HepG2 (cell line): ENCODE measurements around the gene DLG2. TPM values are rescaled to one million over a fixed set of nuclear protein-coding genes. Genes with fewer than 3 reads are reported as not detected.

Source experiments
- ATAC-seq: fragments of 200-7000 bp; cut with Tn5 transposase; 3 replicates; pipeline ENCODE4 v1.9.1; 2020; ENCODE audit warnings: mild to moderate bottlenecking, moderate library complexity
- BruUV-seq: library from RNA; stranded (reverse); fragments of 400-500 nt; replicated peaks from 2 replicates; lab custom pipeline; 2021; lab: Mats Ljungman, UMichigan
- CTCF ChIA-PET: fragments of 300-600 bp; formaldehyde crosslinking; extraction: SDS; loops from one replicate; lab custom pipeline; 2021; ENCODE audit warnings: low total read pairs, inconsistent platforms, low intra/inter-chr PET ratio; lab: Yijun Ruan, JAX
- POLR2A ChIA-PET: fragments of 350-600 bp; sonication (Branson Sonifier 250); formaldehyde crosslinking; loops from one replicate; lab custom pipeline; 2020; ENCODE audit warnings: antibody characterized with exemption, inconsistent platforms; lab: Yijun Ruan, JAX
- DNase-seq: peaks from one replicate; pipeline ENCODE4 v3.0.0-alpha.2; 2015; ENCODE audit warnings: low spot score
- FAIRE-seq: peaks from 3 replicates; lab custom pipeline; 2011; peaks lifted over from hg19 to GRCh38; lab: Jason Lieb, UNC
- H2AFZ ChIP-seq: one replicate; pipeline ENCODE4 v1.6.1; 2011; ENCODE audit warnings: low read length, inconsistent platforms
- H3K27ac ChIP-seq: fragments of 300-600 bp; 3 replicates; pipeline ENCODE4 v1.8.0; 2011; ENCODE audit warnings: mixed run types, mild to moderate bottlenecking, mixed read lengths, low read length, inconsistent platforms; ENCODE audit not compliant: insufficient read depth; ENCODE audit errors: extremely low read length
- H3K27me3 ChIP-seq, 2 experiments: fragments of 200-600 bp in 1 of 2; 2 replicates in 1 of 2; 3 replicates in 1 of 2; pipeline versions ENCODE4 v1.6.0 to v1.8.0; 2011; ENCODE audit warnings: low read length in 2 of 2, mild to moderate bottlenecking in 2 of 2, moderate library complexity in 2 of 2, inconsistent platforms in 1 of 2; ENCODE audit not compliant: insufficient read depth in 2 of 2, control insufficient read depth in 1 of 2
- H3K36me3 ChIP-seq, 2 experiments: fragments of 200-600 bp in 1 of 2; replicated peaks in 1 of 2; 2 replicates in 1 of 2; 3 replicates in 1 of 2; pipeline versions ENCODE4 v1.5.1 to v1.8.0; 2011; ENCODE audit warnings: low read length in 2 of 2, inconsistent platforms in 1 of 2; ENCODE audit not compliant: insufficient read depth in 2 of 2, control insufficient read depth in 1 of 2
- H3K4me1 ChIP-seq: 2 replicates; pipeline ENCODE4 v1.5.1; 2012; ENCODE audit warnings: low read length, inconsistent platforms; ENCODE audit not compliant: insufficient read depth
- H3K4me2 ChIP-seq: 2 replicates; pipeline ENCODE4 v1.6.0; 2011; ENCODE audit warnings: low read depth, low read length, inconsistent platforms
- H3K4me3 ChIP-seq, 3 experiments: fragments of 200-600 bp in 1 of 3; sonication (generic), shearing (Covaris generic) in 1 of 3; replicated peaks in 1 of 3; 2 replicates each; pipeline ENCODE4 v1.5.1; 2011 to 2016; ENCODE audit warnings: low read length in 3 of 3, inconsistent platforms in 2 of 3, low read depth in 2 of 3, mild to moderate bottlenecking in 2 of 3, control low read depth in 1 of 3, mixed read lengths in 1 of 3; ENCODE audit not compliant: insufficient read depth in 1 of 3
- H3K79me2 ChIP-seq: one replicate; pipeline ENCODE4 v1.6.1; 2011; ENCODE audit warnings: low read length, inconsistent platforms; ENCODE audit not compliant: insufficient read depth
- H3K9ac ChIP-seq: 2 replicates; pipeline ENCODE4 v1.6.0; 2011; ENCODE audit warnings: mild to moderate bottlenecking, low read depth, low read length, inconsistent platforms; ENCODE audit not compliant: insufficient read depth
- H3K9me3 ChIP-seq: 2 replicates; pipeline ENCODE4 v1.5.1; 2012; ENCODE audit warnings: mild to moderate bottlenecking, low read length
- H4K20me1 ChIP-seq: 2 replicates; pipeline ENCODE4 v1.6.0; 2011; ENCODE audit warnings: inconsistent platforms, mild to moderate bottlenecking, low read length, moderate library complexity; ENCODE audit not compliant: insufficient read depth
- HES4 ChIP-seq: sonication (generic); formaldehyde crosslinking; IDR thresholded peaks from 2 replicates; pipeline ENCODE4 v1.9.0; 2021; ENCODE audit warnings: mild to moderate bottlenecking, missing genetic modification reagents, borderline replicate concordance
- KLF12 ChIP-seq: sonication (generic); formaldehyde crosslinking; IDR thresholded peaks from 2 replicates; pipeline ENCODE4 v1.4.0; 2020; ENCODE audit warnings: missing genetic modification reagents, borderline replicate concordance
- KLF16 ChIP-seq, 2 experiments: sonication (generic) in 1 of 2; formaldehyde crosslinking in 1 of 2; IDR thresholded peaks; 2 replicates each; pipeline versions ENCODE4 v1.6.1 to v1.8.0; 2016 to 2023; ENCODE audit warnings: missing genetic modification reagents in 2 of 2, missing compliant biosample characterization in 1 of 2
- NFYC ChIP-seq: IDR thresholded peaks from 2 replicates; pipeline ENCODE4 v1.6.1; 2016; ENCODE audit warnings: missing genetic modification reagents, missing compliant biosample characterization
- PRPF4 ChIP-seq: fragments of 200-400 bp; formaldehyde crosslinking; IDR thresholded peaks from 2 replicates; pipeline ENCODE4 v1.6.1; 2016; ENCODE audit warnings: low read length, low read depth; ENCODE audit not compliant: poor library complexity, severe bottlenecking
- RNF2 ChIP-seq: fragments of 450-650 bp; conservative IDR thresholded peaks from 2 replicates; pipeline ENCODE4 v1.6.1; 2016; ENCODE audit warnings: low read depth
- SUZ12 ChIP-seq: fragments of 150-350 bp; IDR thresholded peaks from 2 replicates; pipeline ENCODE4 v1.6.1; 2014; ENCODE audit warnings: low read depth, low read length
- SYNCRIP ChIP-seq: fragments of 200-400 bp; formaldehyde crosslinking; IDR thresholded peaks from 2 replicates; pipeline ENCODE4 v1.6.1; 2018; ENCODE audit warnings: mild to moderate bottlenecking, low read depth, low read length; ENCODE audit not compliant: insufficient read depth
- ZNF549 ChIP-seq: sonication (generic); formaldehyde crosslinking; IDR thresholded peaks from 2 replicates; pipeline ENCODE4 v1.5.0; 2020; ENCODE audit warnings: missing genetic modification reagents
- in situ Hi-C: cut with HindIII; loops from 2 replicates; pipeline ENCODE4 v1.10.0; 2017; ENCODE audit warnings: low pct_unique_long_range_greater_than_20kb; ENCODE audit not compliant: extremely low pct_ligation_motif_present
- intact Hi-C: fragments of 100-400 bp; cut with micrococcal nuclease; formaldehyde crosslinking; loops from one replicate; pipeline ENCODE4 v1.10.0; 2022; ENCODE audit not compliant: unreplicated experiment
- polyA plus RNA-seq, 8 experiments: library from polyadenylated mRNA; depleted of rRNA in 3 of 8; stranded (reverse) in 7 of 8; unstranded in 1 of 8; fragments of >200 nt; fragmentation: Illumina TruSeq in 4 of 8; extraction: Trizol in 4 of 8; gene quantifications; 2 replicates each; pipeline versions ENCODE4 v1.2.1 to v1.2.3, GENCODE V29; 2011 to 2016; ENCODE audit warnings: low read depth in 4 of 8, missing spikeins in 1 of 8, mixed read lengths in 1 of 8; ENCODE audit not compliant: insufficient read depth in 1 of 8
- total RNA-seq, 5 experiments: library from RNA; depleted of rRNA; stranded (reverse); fragments of >200 nt; fragmentation: Illumina TruSeq; extraction: Trizol; gene quantifications; 2 replicates each; pipeline ENCODE4 v1.2.3, GENCODE V29; 2016; ENCODE audit warnings: low read depth in 1 of 5
- TF ChIP-seq, protein P1 (sequence below): sonication (generic); formaldehyde crosslinking; IDR thresholded peaks from 2 replicates; pipeline ENCODE4 v1.4.0; 2020; ENCODE audit warnings: missing genetic modification reagents
- TF ChIP-seq, protein P2 (sequence below): sonication (generic); formaldehyde crosslinking; IDR thresholded peaks from 2 replicates; pipeline ENCODE4 v1.8.0; 2022; ENCODE audit warnings: mild to moderate bottlenecking, missing genetic modification reagents; ENCODE audit not compliant: insufficient replicate concordance

The DLG2 gene
- total and polyA plus RNA-seq, 2 of the 13 experiments (the other 11 are each of a cell fraction or from before 2014, with no cell fraction given), result 0.46 to 1.0 TPM

DNA sequence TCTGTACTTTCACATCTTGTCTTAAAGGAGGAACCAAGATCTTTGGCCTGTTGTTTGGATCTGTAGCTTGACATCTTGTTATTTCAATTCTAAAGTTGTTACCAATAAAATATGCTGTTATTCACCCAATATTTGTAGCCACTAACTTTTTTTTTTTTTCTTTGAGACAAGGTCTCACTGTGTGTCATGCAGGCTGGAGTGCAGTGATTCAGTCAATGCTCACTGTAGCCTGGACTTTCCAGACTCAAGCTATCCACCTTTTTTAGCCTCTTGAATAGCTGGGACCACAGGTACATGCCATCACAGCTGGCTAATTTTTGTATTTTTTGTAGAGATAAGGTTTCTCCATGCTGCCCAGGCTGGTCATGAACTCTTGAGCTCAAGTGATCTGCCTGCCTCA is 769.4 kb downstream of the DLG2 start:
- H2AFZ ChIP-seq, result no peak overlapping the region
- no peak overlapping the region for H3K27ac ChIP-seq
- no peaks in the 10 kb centered on the region for H4K20me1 ChIP-seq
- ChIA-PET POLR2A (no interaction called here), CTCF (no interaction called here)
- in situ Hi-C loops, result no loop called here
- no peak for ATAC-seq
- intact Hi-C loops, result no loop called here
- no peaks in the 10 kb centered on the region for H3K9me3 ChIP-seq
- H3K79me2 ChIP-seq, result no peaks in the 10 kb centered on the region
- H3K27me3 ChIP-seq, result no peaks in the 10 kb centered on the region
- no peak for FAIRE-seq
- no peaks in the 10 kb centered on the region for H3K36me3 ChIP-seq
- no peak for TF ChIP-seq KLF12 (CRISPR knock-in tag)
- TF ChIP-seq SUZ12, result no peak
- TF ChIP-seq, protein P1, sequence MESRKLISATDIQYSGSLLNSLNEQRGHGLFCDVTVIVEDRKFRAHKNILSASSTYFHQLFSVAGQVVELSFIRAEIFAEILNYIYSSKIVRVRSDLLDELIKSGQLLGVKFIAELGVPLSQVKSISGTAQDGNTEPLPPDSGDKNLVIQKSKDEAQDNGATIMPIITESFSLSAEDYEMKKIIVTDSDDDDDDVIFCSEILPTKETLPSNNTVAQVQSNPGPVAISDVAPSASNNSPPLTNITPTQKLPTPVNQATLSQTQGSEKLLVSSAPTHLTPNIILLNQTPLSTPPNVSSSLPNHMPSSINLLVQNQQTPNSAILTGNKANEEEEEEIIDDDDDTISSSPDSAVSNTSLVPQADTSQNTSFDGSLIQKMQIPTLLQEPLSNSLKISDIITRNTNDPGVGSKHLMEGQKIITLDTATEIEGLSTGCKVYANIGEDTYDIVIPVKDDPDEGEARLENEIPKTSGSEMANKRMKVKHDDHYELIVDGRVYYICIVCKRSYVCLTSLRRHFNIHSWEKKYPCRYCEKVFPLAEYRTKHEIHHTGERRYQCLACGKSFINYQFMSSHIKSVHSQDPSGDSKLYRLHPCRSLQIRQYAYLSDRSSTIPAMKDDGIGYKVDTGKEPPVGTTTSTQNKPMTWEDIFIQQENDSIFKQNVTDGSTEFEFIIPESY, result no peak
- TF ChIP-seq ZNF549 (CRISPR knock-in tag), result no peak
- no peak for TF ChIP-seq HES4 (CRISPR knock-in tag)
- no peak for TF ChIP-seq NFYC (CRISPR knock-in tag)
- TF ChIP-seq, protein P2, sequence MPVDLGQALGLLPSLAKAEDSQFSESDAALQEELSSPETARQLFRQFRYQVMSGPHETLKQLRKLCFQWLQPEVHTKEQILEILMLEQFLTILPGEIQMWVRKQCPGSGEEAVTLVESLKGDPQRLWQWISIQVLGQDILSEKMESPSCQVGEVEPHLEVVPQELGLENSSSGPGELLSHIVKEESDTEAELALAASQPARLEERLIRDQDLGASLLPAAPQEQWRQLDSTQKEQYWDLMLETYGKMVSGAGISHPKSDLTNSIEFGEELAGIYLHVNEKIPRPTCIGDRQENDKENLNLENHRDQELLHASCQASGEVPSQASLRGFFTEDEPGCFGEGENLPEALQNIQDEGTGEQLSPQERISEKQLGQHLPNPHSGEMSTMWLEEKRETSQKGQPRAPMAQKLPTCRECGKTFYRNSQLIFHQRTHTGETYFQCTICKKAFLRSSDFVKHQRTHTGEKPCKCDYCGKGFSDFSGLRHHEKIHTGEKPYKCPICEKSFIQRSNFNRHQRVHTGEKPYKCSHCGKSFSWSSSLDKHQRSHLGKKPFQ (CRISPR knock-in tag), result no peak
- no peak for TF ChIP-seq KLF16 (CRISPR knock-in tag; IDR thresholded peaks at IDR 0.05)
- TF ChIP-seq RNF2, result no peak
- no peak for TF ChIP-seq SYNCRIP
- TF ChIP-seq PRPF4, result no peak
- DNase-seq, result no peak
- BruUV-seq, result no TSS peak
- H3K4me1 ChIP-seq, result no peaks in the 10 kb centered on the region
- no peak overlapping the region for H3K4me2 ChIP-seq
- no peak overlapping the region for H3K9ac ChIP-seq
- H3K4me3 ChIP-seq, result no peak overlapping the region
